Erythroblast (primary cell): ENCODE measurements around the gene RBP3.

Experiments used
- DNase-seq, 2 experiments: peaks; one replicate each; lab custom pipeline; 2025; lab: John Stamatoyannopoulos, UW
- GATA1 ChIP-seq: IDR thresholded peaks from 2 replicates; pipeline ENCODE4 v1.6.1; 2011; ENCODE audit warnings: low read depth, mild to moderate bottlenecking, control low read depth, low read length, moderate library complexity
- POLR2A ChIP-seq: IDR thresholded peaks from 2 replicates; pipeline ENCODE4 v1.6.1; 2011; ENCODE audit warnings: mild to moderate bottlenecking, low read length

Gene RBP3

DNA sequence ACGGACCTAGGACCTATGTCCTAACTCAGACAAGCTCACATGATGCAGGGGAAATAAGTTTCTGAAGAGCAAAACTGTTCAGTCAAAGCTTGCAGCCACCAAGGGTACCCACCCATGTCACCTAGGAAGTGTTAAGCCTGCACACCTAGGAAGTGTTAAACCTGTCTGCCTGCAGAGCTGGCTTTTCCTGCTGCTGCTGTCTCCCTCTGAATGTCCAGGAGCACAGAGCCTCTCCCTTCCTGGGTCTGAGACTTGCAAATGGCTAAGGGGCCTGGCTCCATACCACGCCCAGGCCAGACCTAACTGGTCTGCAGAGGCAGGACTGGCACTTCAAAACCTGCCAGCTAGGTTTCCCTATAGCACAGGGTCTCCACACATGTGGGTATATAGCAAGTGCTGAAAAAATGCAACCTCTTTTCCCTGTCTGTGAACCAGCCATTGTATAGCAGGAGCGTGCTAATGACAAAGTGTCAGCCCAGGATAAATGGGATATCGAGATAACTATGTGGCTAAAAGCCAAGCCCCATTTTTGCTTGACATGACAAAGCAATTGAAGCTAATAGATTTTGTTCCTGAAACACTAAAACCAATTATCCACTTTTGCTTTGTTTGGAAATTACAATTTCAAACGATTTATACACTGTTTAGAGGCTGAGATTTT lies 24.4 kb upstream of the RBP3 start:
- TF ChIP-seq POLR2A, result no peak
- no peak for TF ChIP-seq GATA1
- no peak for DNase-seq

DNA sequence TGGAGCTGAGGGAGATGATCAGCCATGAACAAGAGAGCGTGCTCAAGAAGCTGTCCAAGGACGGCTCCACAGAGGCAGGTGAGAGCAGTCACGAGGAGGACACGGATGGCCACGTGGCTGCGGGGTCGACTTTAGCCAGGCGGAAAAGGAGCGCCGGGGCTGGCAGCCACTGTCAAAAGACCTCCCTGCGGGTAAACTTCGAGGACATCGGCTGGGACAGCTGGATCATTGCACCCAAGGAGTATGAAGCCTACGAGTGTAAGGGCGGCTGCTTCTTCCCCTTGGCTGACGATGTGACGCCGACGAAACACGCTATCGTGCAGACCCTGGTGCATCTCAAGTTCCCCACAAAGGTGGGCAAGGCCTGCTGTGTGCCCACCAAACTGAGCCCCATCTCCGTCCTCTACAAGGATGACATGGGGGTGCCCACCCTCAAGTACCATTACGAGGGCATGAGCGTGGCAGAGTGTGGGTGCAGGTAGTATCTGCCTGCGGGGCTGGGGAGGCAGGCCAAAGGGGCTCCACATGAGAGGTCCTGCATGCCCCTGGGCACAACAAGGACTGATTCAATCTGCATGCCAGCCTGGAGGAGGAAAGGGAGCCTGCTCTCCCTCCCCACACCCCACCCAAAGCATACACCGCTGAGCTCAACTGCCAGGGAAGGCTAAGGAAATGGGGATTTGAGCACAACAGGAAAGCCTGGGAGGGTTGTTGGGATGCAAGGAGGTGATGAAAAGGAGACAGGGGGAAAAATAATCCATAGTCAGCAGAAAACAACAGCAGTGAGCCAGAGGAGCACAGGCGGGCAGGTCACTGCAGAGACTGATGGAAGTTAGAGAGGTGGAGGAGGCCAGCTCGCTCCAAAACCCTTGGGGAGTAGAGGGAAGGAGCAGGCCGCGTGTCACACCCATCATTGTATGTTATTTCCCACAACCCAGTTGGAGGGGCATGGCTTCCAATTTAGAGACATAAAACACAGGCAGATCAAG lies 22.6 kb upstream of the RBP3 start:
- no peak for DNase-seq
- TF ChIP-seq POLR2A (no peak), GATA1 (no peak)

DNA sequence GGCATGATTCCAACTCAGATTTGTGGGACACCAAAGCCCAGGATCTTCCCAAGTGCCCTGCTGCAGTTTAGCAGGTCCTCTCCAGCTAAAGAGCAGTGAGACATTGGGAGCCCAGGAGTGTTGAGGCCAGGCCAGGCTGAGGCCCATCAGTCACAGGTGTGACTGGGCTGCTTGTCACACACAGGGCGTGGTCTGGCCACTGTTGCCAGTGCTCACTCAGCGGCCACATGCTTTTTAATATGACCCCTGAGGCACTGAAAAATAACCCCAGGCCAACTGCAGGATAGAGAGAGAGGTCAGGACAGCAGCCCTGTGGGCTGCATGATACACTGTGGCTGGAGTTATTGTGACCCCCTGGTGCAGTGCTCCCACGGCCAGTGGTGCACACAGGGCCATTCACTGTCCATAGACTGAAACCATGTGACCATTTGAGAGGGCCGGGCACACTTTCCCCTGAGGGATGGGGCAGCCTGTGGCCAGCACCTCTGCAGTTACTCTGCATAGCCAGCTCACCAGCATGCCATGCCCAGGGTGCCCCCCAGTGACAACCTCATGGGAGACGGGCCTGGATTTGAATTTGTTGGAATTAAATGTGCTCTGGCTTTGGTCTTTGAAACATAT lies 21.7 kb upstream of the RBP3 start:
- TF ChIP-seq POLR2A (no peak), GATA1 (no peak)
- no peak for DNase-seq

DNA sequence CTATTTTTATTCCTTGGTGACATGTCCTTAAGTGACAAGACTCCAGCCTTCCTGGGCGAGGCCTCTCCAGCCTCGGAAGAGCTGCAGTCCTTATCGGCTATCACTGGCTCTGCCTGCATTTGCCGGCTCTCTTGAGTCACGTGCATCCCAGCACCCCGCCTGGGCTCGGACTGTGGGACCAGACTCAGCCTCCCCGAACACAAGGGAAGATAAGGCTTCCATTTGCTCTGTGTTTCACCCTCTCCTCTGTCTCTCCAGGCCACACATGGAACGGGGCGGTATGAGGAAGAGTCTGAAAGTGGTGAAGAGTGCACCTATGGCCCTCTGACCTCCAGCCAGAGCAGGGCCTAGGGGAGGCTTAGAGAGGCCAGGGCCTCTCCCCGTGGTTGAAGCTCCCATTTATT lies 21.2 kb upstream of the RBP3 start:
- TF ChIP-seq POLR2A (no peak), GATA1 (no peak)

DNA sequence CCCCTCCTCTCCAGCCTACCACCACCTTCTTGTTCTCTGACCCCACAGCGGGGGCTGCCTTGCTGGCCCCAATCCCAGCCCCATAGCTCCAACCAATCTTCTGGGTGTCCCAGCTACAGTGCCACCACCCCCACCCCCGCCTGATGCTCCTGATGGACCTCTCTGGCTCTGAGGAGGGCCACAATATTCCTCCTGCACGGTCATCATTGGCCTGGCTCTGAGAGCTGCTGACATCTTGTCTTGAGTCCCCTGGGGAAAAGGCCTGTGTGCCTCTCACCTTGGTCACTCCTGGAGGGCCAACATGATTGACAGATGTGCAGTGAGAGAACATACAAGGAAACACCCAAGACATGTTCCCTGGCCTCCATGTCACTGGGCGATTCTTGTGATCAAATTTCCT lies 18.3 kb upstream of the RBP3 start:
- TF ChIP-seq POLR2A (no peak), GATA1 (no peak)
- DNase-seq, result no peak

More for the DNA sequence above, 21.2 kb upstream of the RBP3 start:
- peak; percentile 30 to 36 for DNase-seq

DNA sequence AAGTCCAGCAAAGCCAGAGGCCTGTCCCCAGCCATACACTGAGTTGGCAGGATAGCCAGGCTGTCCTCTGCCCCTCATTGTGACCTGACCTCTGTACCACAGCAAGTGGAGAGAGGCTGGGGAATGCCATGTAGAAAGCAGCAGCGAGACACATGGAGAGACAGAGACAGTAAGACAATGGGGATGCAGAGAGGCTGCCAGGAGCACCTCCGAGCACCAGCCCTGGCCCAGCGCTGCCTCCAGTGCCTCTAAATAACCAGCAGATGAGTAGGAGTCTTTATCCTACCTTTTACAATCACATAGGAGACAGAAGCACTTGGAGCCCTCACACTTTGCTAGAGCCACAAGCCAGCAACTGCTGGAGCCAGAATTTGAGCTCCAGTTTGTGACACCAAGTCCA lies 17.8 kb upstream of the RBP3 start:
- no peak for DNase-seq
- TF ChIP-seq POLR2A (no peak), GATA1 (no peak)

DNA sequence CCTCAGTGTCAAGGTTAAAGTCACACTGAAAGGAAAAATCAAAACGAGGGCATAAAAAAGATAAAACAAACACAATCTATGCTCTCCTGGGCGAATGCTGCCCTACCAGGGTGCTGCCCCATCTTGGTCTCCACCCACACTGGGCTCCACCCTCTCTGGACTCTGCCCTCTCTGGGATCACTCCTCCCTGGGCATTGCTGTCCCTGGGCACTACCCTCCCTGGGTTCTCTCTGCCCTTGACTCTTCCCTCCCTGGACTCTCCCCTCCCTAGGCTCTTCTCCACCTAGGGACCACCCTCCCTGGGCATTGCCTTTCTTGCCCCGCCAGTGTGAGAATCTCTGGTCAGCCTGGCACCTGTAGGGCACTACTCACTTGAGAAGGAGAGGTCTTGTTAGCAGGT lies 17.4 kb upstream of the RBP3 start:
- TF ChIP-seq GATA1 (no peak), POLR2A (no peak)
- DNase-seq, result no peak

DNA sequence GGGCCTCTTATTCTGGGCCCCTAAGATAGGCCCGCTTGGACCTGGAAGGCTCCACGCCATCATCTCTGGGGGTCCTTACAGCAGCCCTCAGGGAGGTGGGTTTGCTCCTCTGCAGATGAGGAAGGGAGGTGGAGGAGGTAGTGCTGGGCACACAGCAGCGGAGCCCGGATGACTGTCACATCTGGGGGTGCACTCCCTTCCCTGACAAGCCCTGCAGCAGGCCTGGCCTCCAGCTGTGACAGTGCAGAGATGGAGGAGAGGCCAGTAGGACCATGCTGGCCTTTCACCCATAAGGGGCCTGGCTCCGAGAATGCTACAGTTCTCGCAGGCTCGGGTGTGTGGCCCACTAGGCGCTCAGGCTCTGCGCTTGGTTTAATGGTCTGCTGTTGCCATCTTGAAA lies 16.7 kb upstream of the RBP3 start:
- DNase-seq, result no peak
- TF ChIP-seq GATA1, result no peak
- no peak for TF ChIP-seq POLR2A

DNA sequence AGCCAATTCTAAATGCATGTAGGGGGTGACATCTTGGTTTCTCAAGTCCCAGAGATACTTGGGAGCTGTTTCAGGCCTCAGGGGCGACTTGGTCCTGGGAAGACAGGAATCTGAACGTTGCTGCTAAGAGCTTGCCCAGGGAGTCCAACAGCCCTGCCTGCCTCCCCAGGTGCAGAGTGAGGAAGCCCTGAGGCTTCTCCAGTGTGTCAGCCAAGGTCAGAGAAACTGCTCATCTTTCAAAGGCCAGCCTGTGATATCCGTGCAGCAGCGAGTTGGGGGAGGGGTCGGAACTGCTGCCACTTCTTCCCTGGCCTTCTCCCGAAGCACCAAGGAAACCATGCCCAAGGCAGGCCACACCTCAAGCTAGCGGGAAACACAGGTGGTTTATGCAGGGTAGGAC lies 16.2 kb upstream of the RBP3 start:
- no peak for DNase-seq
- TF ChIP-seq GATA1 (no peak), POLR2A (no peak)

DNA sequence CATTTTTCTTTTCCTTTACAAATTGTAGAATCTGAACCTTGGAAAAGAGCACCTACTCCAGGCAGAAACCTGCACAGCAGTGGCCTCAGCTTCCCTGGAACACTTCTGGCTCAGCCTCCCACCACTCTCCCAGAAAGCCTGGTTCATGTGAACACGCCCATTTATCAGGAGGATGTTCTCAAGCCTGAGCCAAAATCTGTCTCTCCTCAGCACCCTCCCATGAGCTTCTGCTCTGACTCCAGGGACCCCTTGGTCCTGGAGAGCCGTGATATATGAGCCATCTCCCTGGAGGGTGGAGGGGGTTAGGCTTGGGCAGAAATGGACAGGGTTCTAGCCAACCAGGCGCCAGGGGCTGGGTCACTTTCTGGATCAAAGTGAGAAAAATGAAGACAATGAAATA lies 15.8 kb upstream of the RBP3 start:
- no peak for DNase-seq
- TF ChIP-seq POLR2A, result no peak
- TF ChIP-seq GATA1, result no peak

DNA sequence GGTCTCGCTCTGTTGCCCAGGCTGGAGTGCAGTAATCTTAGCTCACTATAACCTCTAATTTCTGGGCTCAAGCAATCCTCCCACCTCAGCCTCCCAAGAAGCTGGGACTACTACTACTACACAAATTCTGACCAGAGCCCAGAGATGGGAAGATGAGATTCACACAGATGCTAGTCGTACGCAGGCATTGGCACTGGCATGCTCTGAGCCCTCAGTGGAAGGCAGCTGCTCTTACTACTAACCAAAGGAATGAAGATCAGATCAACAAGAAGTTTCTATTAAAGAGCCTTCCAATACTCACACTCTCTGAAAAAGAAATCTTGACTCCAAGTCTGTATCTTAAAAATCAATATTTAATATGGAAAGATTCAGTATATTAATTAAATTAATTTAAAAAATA lies 15.2 kb upstream of the RBP3 start:
- no peak for DNase-seq
- no peak for TF ChIP-seq POLR2A
- no peak for TF ChIP-seq GATA1

DNA sequence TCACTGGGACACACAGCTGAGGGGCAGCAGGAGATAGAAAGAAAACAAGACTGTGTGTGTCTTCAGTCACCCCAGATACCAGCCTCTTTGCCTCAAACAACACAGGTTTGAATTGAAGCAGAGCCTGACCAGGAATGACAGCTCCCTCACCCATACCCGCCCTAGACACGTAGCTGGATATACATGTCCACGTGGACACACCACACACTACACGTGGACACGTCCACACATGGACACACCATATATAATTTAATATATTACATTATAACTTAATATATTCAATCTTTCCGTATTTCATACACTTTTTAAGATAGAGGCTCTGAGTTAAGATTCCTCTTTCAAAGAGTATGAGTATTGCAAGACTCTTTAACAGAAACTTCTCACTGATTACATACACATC lies 14.6 kb upstream of the RBP3 start:
- no peak for DNase-seq
- no peak for TF ChIP-seq GATA1
- TF ChIP-seq POLR2A, result no peak

DNA sequence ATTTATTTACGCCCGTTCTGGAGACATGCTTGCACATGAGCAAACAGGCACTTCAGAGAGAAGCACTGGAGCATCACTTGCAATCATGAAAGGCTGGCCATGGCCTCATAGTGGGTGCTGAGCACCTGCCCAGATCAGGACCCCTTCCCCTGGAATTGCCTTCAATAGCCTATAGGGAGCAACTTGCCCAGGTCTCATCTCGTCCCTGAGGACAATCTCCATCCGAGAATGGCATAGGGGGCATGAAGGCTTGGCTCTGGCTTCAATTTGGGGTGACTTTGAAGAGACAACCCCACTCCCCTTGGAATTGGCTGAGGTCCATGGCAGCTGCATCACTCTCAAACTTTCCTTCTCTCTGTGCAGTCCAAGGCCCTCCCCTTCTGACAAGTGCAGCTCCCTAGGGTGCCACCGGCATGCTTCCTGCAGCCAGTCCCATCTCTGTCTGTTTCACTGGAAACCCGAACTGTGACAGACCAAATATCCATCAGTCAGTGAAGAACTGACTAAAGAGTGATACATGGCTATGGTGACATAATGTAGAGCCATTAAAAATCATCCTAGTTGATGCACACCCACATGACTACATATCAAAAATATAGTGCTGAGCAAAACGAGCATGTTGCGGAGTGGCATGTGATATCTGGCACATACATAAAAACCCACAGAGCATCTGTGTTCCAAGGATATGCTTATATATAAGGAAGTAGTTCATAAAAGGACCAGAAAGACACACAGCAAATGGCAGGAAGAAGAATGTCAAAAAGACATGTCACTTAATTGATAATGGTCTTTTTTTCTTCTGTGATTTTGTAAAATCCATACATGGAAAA lies 13.5 kb upstream of the RBP3 start:
- no peak for TF ChIP-seq GATA1
- TF ChIP-seq POLR2A, result no peak
- no peak for DNase-seq
